Vagina (tissue), 2 donors: ENCODE data around the gene TEKT1. TPM values are rescaled to one million over a fixed set of nuclear protein-coding genes. Genes with fewer than 3 reads are reported as not detected.

Experiments
- DNase-seq, 2 donors: peaks; one replicate each; pipeline ENCODE4 v3.0.0-alpha.2; 2017; ENCODE audit errors: extremely low spot score in 2 of 2
- H3K27ac ChIP-seq: fragments of 200-600 bp; sonication (generic); one replicate; pipeline ENCODE4 v1.5.1; 2019
- H3K27me3 ChIP-seq: fragments of 200-600 bp; sonication (generic); one replicate; pipeline ENCODE4 v1.5.1; 2019
- H3K36me3 ChIP-seq, 2 donors: fragments of 200-600 bp; sonication (generic); one replicate each; pipeline ENCODE4 v1.5.1; 2017 to 2019
- H3K4me1 ChIP-seq: fragments of 200-600 bp; sonication (generic); one replicate; pipeline ENCODE4 v1.5.1; 2019
- H3K4me3 ChIP-seq, 2 donors: fragments of 200-600 bp; sonication (generic); 1 replicate in 1 of 2; 2 replicates in 1 of 2; pipeline ENCODE4 v1.5.1; 2016 to 2019
- H3K9me3 ChIP-seq: fragments of 200-600 bp; sonication (generic); one replicate; pipeline ENCODE4 v1.5.1; 2019
- CTCF ChIP-seq, 3 experiments: fragments of 450-650 bp in 2 of 3; fragments of 200-600 bp in 1 of 3; sonication (generic) in 1 of 3; IDR thresholded peaks; one replicate each; pipeline ENCODE4 v1.5.1; 2017 to 2019; ENCODE audit warnings: antibody characterized with exemption in 3 of 3, mild to moderate bottlenecking in 2 of 3, moderate library complexity in 2 of 3
- POLR2A ChIP-seq, 2 donors: fragments of 450-650 bp; IDR thresholded peaks; one replicate each; pipeline ENCODE4 v1.6.1; 2017; ENCODE audit warnings: antibody characterized with exemption in 2 of 2, mild to moderate bottlenecking in 2 of 2, moderate library complexity in 2 of 2
- POLR2AphosphoS5 ChIP-seq, 2 donors: sonication (generic); formaldehyde crosslinking; IDR thresholded peaks; one replicate each; pipeline ENCODE4 v1.9.0; 2017; ENCODE audit warnings: antibody characterized with exemption in 2 of 2, mild to moderate bottlenecking in 2 of 2, low read depth in 1 of 2; ENCODE audit not compliant: insufficient read depth in 1 of 2
- intact Hi-C: fragments of 100-400 bp; cut with DNase I; formaldehyde crosslinking; loops from one replicate; pipeline ENCODE4 v1.15.1; 2023
- small RNA-seq: library from RNA; depleted of rRNA; stranded (forward); fragments of <200 nt; gene quantifications from one replicate; pipeline ENCODE3, GENCODE V24; 2016
- total RNA-seq: library from RNA; depleted of rRNA; stranded (reverse); fragments of >200 nt; gene quantifications from one replicate; pipeline ENCODE4 v1.2.3, GENCODE V29; 2016

The TEKT1 gene
- total RNA-seq, 1 donor from 2014 or later: not detected

- no peak for DNase-seq
- no peak overlapping the region for H3K4me3 ChIP-seq
- H3K36me3 ChIP-seq: no peaks in the 10 kb centered on the region
- H3K9me3 ChIP-seq: no peaks in the 10 kb centered on the region
- H3K27ac ChIP-seq: no peak overlapping the region
- no peaks in the 10 kb centered on the region for H3K27me3 ChIP-seq
- TF ChIP-seq POLR2AphosphoS5 (IDR thresholded peaks at IDR 0.05; ENCODE audit: insufficient read depth in 1 of 2, low read depth in 1 of 2) (no peak), CTCF (IDR thresholded peaks at IDR 0.05) (no peak), POLR2A (IDR thresholded peaks at IDR 0.05) (no peak)
- peaks cover 23% of the 10 kb centered on the region for H3K4me1 ChIP-seq
- intact Hi-C loops: no loop called here
These were observed 82.0 kb downstream of the TEKT1 start for GRCh38 chr17:6749519-6749918.

GRCh38 chr17:6748617-6749016 is 82.9 kb downstream of the TEKT1 start:
- TF ChIP-seq POLR2A (IDR thresholded peaks at IDR 0.05) (no peak), CTCF (IDR thresholded peaks at IDR 0.05) (no peak), POLR2AphosphoS5 (IDR thresholded peaks at IDR 0.05; ENCODE audit: insufficient read depth in 1 of 2, low read depth in 1 of 2) (no peak)
- no peak overlapping the region for H3K4me3 ChIP-seq
- H3K36me3 ChIP-seq: no peaks in the 10 kb centered on the region
- intact Hi-C loops: no loop called here
- H3K27me3 ChIP-seq: no peaks in the 10 kb centered on the region
- no peak for DNase-seq
- no peaks in the 10 kb centered on the region for H3K9me3 ChIP-seq
- H3K4me1 ChIP-seq: peaks cover 21% of the 10 kb centered on the region
- no peak overlapping the region for H3K27ac ChIP-seq

Small RNA genes lying within 50 kb of the gene (small RNA-seq; reads per million reads assigned to genes)
- not detected for gene AC004706.2

Other genes with a start within 250 kb of the TEKT1 start
- 14.5 TPM for gene KIAA0753, start 191.0 kb downstream of the TEKT1 start, total RNA-seq
- 164 TPM for gene TXNDC17, start 190.7 kb downstream of the TEKT1 start, total RNA-seq
- gene MED31, start 180.1 kb downstream of the TEKT1 start, total RNA-seq: 13.3 TPM
- 3.2 TPM for gene C17orf100, start 180.0 kb downstream of the TEKT1 start, total RNA-seq
- gene SLC13A5, start 118.4 kb downstream of the TEKT1 start, total RNA-seq: 1.7 TPM
- gene XAF1, start 75.7 kb downstream of the TEKT1 start, total RNA-seq: 43.0 TPM
- not detected for gene FBXO39, start 55.5 kb downstream of the TEKT1 start, total RNA-seq
- gene ALOX12, start 164.3 kb upstream of the TEKT1 start, total RNA-seq: 16.0 TPM
- gene RNASEK, start 180.9 kb upstream of the TEKT1 start, total RNA-seq: 155 TPM
- gene BCL6B, start 191.3 kb upstream of the TEKT1 start, total RNA-seq: 10.1 TPM
- gene SLC16A13, start 204.3 kb upstream of the TEKT1 start, total RNA-seq: 2.0 TPM
- gene SLC16A11, start 212.4 kb upstream of the TEKT1 start, total RNA-seq: not detected
- gene CLEC10A, start 248.5 kb upstream of the TEKT1 start, total RNA-seq: 3.7 TPM